Transverse colon (tissue), 4 donors: ENCODE results near the gene HOXA4. TPM values are rescaled to one million over a fixed set of nuclear protein-coding genes. Genes with fewer than 3 reads are reported as not detected.

Experiments
- small RNA-seq, 4 donors: library from RNA; depleted of rRNA; stranded (forward); fragments of <200 nt; gene quantifications; one replicate each; pipeline ENCODE3, GENCODE V24; 2016
- total RNA-seq, 4 donors: library from RNA; depleted of rRNA; stranded (reverse); fragments of >200 nt; gene quantifications; one replicate each; pipeline ENCODE4 v1.1.0, GENCODE V29; 2016

HOXA4 gene
- total RNA-seq, 4 donors from 2014 or later = 3.5 to 42.4 (median 10.6) TPM

Small RNA genes within 50 kb of the gene (small RNA-seq; reads per million reads assigned to genes)
- gene AC004080.5 (0 reads per million in 4 donors), gene RF01977 (0 reads per million in 4 donors)

Other genes starting within 250 kb of the HOXA4 start
- 1 to 10 TPM; 1.4 to 3.2 (median 1.8) TPM for gene HOXA1, start 34.8 kb downstream of the HOXA4 start, total RNA-seq
- gene HOXA2, start 28.1 kb downstream of the HOXA4 start, total RNA-seq = 10 to 100 TPM in 1 of 4 donors, 1 to 10 TPM in 3; 2.7 to 16.1 (median 5.2) TPM
- 10 to 100 TPM; 18.3 to 89.8 (median 31.6) TPM for gene HOXA5, start 12.9 kb upstream of the HOXA4 start, total RNA-seq
- 10 to 100 TPM; 12.9 to 27.8 (median 17.3) TPM for gene HOXA6, start 17.0 kb upstream of the HOXA4 start, total RNA-seq
- 10 to 100 TPM; 14.1 to 27.3 (median 15.7) TPM for gene HOXA3, start 21.8 kb upstream of the HOXA4 start, total RNA-seq
- gene HOXA7, start 25.9 kb upstream of the HOXA4 start, total RNA-seq = 10 to 100 TPM in 3 of 4 donors, 1 to 10 TPM in 1; 7.0 to 22.9 (median 12.8) TPM
- gene HOXA9, start 34.8 kb upstream of the HOXA4 start, total RNA-seq = 100 to 1,000 TPM in 1 of 4 donors, 10 to 100 TPM in 3; 19.5 to 130 (median 50.6) TPM
- gene HOXA10, start 43.6 kb upstream of the HOXA4 start, total RNA-seq = 10 to 100 TPM; 19.8 to 68.9 (median 36.4) TPM
- gene HOXA11, start 54.5 kb upstream of the HOXA4 start, total RNA-seq = 10 to 100 TPM in 1 of 4 donors, 1 to 10 TPM in 3; 4.5 to 21.3 (median 7.7) TPM
- gene HOXA13, start 69.3 kb upstream of the HOXA4 start, total RNA-seq = 10 to 100 TPM; 22.5 to 69.9 (median 38.7) TPM
- 10 to 100 TPM in 1 of 4 donors, 1 to 10 TPM in 2, not detected in 1; 1.4 to 17.2 (median 3.4) TPM for gene EVX1, start 112.0 kb upstream of the HOXA4 start, total RNA-seq